Measurements from ENCODE around the gene SPDEF. TPM values are rescaled to one million over a fixed set of nuclear protein-coding genes. Genes with fewer than 3 reads are reported as not detected.

The SPDEF gene
- total RNA-seq (1 to 10 TPM; 3.1 to 6.0 TPM), polyA plus RNA-seq (ENCODE audit: insufficient read length in 6 of 6) (1 to 10 TPM in 4 of 6 donors, under 1 TPM in 2; 0.93 to 2.3 (median 1.4) TPM)
- long read RNA-seq, donor 1, partial matches to known transcripts: 0 of 4 reads
- long read RNA-seq, donor 1, other reads (novel, unspliced or antisense): 0 of 4 reads
- long read RNA-seq, donor 2, partial matches to known transcripts: 0 of 1 reads
- long read RNA-seq, donor 2, other reads (novel, unspliced or antisense): 0 of 1 reads
- long read RNA-seq, donor 3: 0 reads
- long read RNA-seq, donor 4, transcript SPDEF-201 (6 exons, 1,895 nt): major isoform, 5 of 6 reads
- long read RNA-seq, donor 4, partial matches to known transcripts: 1 of 6 reads
- long read RNA-seq, donor 4, other reads (novel, unspliced or antisense): 0 of 6 reads
- long read RNA-seq, donor 5: 0 reads
- long read RNA-seq, donor 6: 0 reads
- long read RNA-seq, donor 7: 0 reads
- long read RNA-seq, donor 8: 0 reads
- long read RNA-seq, donor 9: 0 reads
- long read RNA-seq, donor 10, partial matches to known transcripts: 0 of 3 reads
- long read RNA-seq, donor 10, other reads (novel, unspliced or antisense): 0 of 3 reads
- long read RNA-seq, donor 11: 0 reads
- long read RNA-seq, donor 12: 0 reads

GRCh38 chr6:34556031-34556471 lies at the start of gene SPDEF:
Gene SPDEF (minus strand): TSS chr6:34556329. CDS start chr6:34544455, 11,874 bp downstream.
- Histone ChIP-seq H3K36me3 (no peaks in the 10 kb centered on the region), H3K4me1 (no peaks in the 10 kb centered on the region), H3K27me3 (no peaks in the 10 kb centered on the region), H3K4me3 (peak within 1 kb of the TSS in 1 of 2 donors; percentile 13), H3K27ac (no peak within 1 kb of the TSS), H3K9me3 (peaks cover 0 to 6% of the 10 kb centered on the region in 2 donors)
- ATAC-seq: peak; percentile 80
- peak in 1 of 4 donors; percentile 31 for DNase-seq
- intact Hi-C loops (cut with DNase I): no loop called here
- TF ChIP-seq CTCF (IDR thresholded peaks at IDR 0.05): no peak

- Histone ChIP-seq H3K36me3 (peaks cover 0 to 44% of the 10 kb centered on the region in 2 donors), H3K9me3 (no peaks in the 10 kb centered on the region), H3K27me3 (no peaks in the 10 kb centered on the region), H3K4me3 (no peak overlapping the region), H3K4me1 (peaks cover 2 to 6% of the 10 kb centered on the region in 2 donors), H3K27ac (no peak overlapping the region)
- intact Hi-C loops (cut with DNase I): loop anchor here in 1 of 2 donors (10.0 kb wide), 1 partner anchor 69 kb away; no protein-coding TSS in a partner anchor
- TF ChIP-seq CTCF (IDR thresholded peaks at IDR 0.05): no peak
- ATAC-seq (no peak), DNase-seq (no peak)
Measured at GRCh38 chr6:34603707-34604106, 47.6 kb upstream of the SPDEF start.

- intact Hi-C loops (cut with DNase I): loop anchor here in 1 of 2 donors (10.0 kb wide), 1 partner anchor 68 kb away; no protein-coding TSS in a partner anchor
- Histone ChIP-seq H3K27me3 (no peaks in the 10 kb centered on the region), H3K36me3 (peaks cover 0 to 44% of the 10 kb centered on the region in 2 donors), H3K4me1 (peaks cover 10 to 17% of the 10 kb centered on the region in 2 donors), H3K4me3 (no peak overlapping the region), H3K9me3 (no peaks in the 10 kb centered on the region), H3K27ac (no peak overlapping the region)
- no peak for DNase-seq
- no peak for TF ChIP-seq CTCF (IDR thresholded peaks at IDR 0.05)
- ATAC-seq: no peak
Measured at GRCh38 chr6:34602318-34603111, 46.4 kb upstream of the SPDEF start.

- intact Hi-C loops (cut with DNase I): loop anchor here in 1 of 2 donors (10.0 kb wide), 1 partner anchor 67 kb away; no protein-coding TSS in a partner anchor
- ATAC-seq (no peak), DNase-seq (no peak)
- Histone ChIP-seq H3K27me3 (no peaks in the 10 kb centered on the region), H3K4me1 (peaks cover 10 to 17% of the 10 kb centered on the region in 2 donors), H3K9me3 (no peaks in the 10 kb centered on the region), H3K4me3 (no peak overlapping the region), H3K27ac (no peak overlapping the region), H3K36me3 (peaks cover 0 to 42% of the 10 kb centered on the region in 2 donors)
- no peak for TF ChIP-seq CTCF (IDR thresholded peaks at IDR 0.05)
Measured at GRCh38 chr6:34601706-34602105, 45.6 kb upstream of the SPDEF start.
